Esophagus squamous epithelium (tissue), 4 donors: ENCODE data around the gene AK8.

Source experiments
- POLR2A ChIP-seq, 4 donors: fragments of 450-650 bp; IDR thresholded peaks; one replicate each; pipeline ENCODE4 v1.6.1; 2017; ENCODE audit warnings: antibody characterized with exemption in 4 of 4, mild to moderate bottlenecking in 4 of 4, moderate library complexity in 3 of 4
- TF ChIP-seq, protein P1 (sequence below), 6 experiments: fragments of 450-650 bp in 4 of 6; fragments of 200-600 bp in 2 of 6; sonication (generic) in 2 of 6; IDR thresholded peaks; one replicate each; pipeline ENCODE4 v1.5.1; 2016 to 2019; ENCODE audit warnings: antibody characterized with exemption in 6 of 6, mild to moderate bottlenecking in 4 of 6, moderate library complexity in 4 of 6

DNA sequence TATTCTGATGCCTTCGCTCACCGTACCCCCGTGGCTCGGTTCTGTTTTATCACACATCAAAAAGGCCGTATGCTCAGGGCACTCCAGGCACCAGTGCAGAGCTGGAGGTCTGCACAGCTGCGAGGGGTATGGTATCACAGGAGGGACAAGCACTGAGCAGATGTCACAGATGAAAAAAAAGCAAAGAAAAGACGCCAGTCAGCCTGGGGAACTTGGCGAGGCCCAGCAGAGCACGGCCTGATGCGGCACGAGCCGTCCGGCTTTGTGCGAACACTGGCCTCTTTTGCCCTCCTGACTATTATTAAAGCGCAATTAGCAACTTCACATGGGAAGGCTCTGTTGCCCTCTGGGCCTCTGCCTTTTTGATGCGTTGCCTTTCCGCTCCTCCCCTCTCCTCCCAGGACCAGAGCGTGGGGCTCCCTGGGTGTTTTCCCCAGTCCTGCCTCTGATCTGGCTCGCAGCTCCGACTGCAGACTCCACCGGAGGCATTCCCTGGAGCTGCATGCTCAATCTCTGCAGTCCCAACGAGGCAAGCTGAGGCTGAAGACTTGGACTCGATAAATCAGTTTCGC is 44.4 kb downstream of the AK8 start:
- TF ChIP-seq, protein P1, sequence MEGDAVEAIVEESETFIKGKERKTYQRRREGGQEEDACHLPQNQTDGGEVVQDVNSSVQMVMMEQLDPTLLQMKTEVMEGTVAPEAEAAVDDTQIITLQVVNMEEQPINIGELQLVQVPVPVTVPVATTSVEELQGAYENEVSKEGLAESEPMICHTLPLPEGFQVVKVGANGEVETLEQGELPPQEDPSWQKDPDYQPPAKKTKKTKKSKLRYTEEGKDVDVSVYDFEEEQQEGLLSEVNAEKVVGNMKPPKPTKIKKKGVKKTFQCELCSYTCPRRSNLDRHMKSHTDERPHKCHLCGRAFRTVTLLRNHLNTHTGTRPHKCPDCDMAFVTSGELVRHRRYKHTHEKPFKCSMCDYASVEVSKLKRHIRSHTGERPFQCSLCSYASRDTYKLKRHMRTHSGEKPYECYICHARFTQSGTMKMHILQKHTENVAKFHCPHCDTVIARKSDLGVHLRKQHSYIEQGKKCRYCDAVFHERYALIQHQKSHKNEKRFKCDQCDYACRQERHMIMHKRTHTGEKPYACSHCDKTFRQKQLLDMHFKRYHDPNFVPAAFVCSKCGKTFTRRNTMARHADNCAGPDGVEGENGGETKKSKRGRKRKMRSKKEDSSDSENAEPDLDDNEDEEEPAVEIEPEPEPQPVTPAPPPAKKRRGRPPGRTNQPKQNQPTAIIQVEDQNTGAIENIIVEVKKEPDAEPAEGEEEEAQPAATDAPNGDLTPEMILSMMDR (IDR thresholded peaks at IDR 0.05): no peak
- no peak for TF ChIP-seq POLR2A (IDR thresholded peaks at IDR 0.05)
